GM19397 (cell line): ENCODE data around the gene ZNF775.

Source experiments
- ATAC-seq: cut with Tn5 transposase; IDR thresholded peaks from one replicate; pipeline ENCODE4 v1.9.1; 2021; ENCODE audit warnings: mild to moderate bottlenecking, moderate library complexity; ENCODE audit not compliant: unreplicated experiment

ZNF775 gene

DNA sequence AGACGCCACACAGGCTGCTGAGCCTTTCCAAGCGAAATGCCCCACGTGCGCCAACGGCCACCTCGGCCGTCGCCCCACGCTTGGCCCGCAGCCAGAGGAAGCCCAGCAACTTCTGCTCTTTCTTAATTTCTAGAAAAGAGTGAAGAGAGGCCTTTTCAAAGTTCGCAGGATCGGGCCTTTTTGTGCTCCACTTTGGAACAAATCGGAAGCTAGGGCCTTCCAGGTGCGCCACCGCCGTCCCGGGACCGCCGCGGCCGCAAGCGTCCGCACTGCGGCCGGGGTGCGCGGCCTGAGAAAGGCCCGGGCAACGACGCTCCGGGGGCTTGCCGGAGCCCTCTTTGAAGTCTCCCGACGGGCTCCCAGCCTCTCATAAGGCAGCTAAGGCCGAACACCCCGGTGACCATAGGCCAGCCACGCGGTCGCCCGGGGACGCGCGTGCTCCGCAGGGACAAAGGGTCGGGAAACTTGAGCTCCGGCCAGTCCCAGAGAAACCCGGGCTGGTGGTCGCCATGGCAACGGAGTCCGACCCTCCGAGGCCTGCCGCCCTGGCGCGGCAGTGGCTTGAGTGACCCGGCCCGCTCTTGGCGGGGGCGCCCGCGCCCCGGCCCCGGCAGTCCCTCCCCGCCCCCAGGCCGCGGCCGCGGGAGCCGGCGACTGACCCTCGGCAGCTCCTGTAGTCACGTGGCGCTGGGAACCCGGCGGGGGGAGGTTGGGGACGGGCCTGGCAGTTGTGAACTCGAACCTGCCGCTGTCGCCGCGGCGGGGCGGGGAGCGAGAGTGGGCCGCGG is 10.8 kb upstream of the ZNF775 start, which contains the start of gene REPIN1:
REPIN1 (plus strand) TSS at position 727 of the 788 bp plus-strand sequence. CDS start 890 bp downstream, outside the sequence.
- ATAC-seq = peak; percentile 62

DNA sequence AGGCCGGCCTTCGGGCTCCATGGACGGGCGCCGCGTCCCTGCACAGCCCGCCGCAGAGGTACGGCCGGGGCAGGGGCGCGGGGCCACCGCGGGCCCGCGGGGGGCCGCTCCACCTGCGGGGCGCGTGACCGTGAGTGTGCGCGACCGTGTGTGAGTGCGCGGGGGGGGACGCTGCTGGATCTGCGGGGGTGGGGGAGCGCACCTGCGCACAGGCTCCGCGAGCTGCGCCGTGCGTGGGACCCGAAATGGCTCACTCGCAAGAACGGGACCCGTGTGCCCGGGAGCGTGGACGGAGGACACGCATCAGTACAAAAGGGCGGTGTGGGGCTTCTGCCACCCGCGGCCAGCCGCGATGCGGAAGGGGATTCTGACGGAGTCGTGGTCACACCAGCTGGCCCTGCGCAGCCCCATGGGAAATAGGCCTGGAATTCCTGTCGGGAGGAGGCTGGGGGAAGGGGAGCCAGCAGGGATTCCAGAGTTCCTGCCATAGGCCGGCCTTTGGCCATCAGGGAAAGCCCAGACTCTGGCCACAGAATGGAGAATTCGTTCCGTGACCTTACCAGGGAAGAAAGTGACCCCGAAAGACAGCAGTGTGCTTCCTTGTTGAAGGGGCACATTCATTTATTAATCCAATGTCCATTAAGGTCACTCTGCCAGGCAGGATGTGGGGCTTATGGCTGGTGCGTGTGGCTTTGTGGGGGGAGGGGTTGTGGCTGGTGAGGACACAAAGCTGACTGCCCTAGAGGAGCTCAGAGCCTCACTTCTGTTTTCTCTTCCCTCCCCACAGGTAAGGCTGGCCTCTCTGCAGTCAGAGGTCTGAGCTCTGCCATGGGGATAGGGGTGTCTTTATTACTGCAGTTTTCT is 10.0 kb upstream of the ZNF775 start:
- peak; percentile 5 for ATAC-seq

DNA sequence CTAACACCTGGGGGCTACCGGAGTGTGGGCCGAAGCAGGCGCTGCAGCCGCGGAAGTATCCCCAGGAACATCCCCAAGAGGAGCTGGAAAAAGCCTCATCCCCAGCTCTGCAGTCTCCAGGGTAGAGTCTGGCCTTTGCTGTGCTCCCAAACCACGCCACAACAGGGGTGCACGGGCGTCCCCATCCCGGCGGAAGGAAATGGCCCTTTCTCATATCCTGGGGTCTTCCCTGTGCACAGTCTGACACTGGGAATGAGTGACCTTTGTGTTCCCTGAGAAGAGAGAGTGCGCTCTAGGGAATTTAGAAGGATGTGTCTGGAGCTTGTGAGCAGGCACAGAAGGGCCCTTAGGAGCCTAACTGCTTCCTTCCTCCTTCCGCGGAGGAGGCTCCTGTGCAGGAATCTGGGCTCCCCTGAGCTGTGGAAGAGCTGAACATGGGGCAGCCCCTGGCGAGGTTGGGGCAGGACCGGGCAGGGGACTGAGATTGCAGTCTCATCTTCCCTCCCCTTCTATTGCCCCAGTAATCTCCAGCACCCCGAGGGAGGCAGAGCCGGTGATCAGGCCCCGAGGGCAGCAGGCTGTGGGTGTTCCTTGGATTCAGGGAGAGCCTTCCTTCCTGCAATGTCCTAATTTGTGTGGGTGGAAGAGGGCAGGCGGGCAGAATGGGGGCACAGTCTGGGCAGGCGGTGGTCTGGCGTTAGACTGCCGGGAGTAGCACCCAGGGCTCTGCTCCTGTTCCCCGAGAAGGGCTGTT is 9.2 kb upstream of the ZNF775 start:
- ATAC-seq = no peak

DNA sequence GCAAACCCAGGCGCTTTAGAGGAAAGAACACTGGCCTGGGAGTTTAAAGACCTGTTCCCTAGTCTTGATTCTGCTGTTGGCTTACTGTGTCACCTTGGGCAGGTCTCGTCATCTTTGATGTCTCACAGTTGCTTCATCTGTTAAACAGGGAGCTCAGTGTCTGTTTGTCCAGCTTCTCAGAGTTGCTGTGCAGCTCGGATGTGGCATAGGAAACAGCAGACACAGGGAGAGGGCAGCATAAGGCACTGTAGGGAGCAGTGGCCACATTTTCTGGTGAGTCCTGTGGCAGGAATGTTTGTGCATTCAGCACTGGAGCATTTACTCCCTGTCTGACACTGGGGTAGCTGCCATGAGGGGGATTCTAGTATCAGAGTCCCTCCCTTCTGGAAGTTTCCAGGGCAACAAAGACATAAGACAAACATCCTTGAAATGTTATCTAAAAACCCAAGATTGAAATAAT is 8.5 kb upstream of the ZNF775 start:
- ATAC-seq = no peak

DNA sequence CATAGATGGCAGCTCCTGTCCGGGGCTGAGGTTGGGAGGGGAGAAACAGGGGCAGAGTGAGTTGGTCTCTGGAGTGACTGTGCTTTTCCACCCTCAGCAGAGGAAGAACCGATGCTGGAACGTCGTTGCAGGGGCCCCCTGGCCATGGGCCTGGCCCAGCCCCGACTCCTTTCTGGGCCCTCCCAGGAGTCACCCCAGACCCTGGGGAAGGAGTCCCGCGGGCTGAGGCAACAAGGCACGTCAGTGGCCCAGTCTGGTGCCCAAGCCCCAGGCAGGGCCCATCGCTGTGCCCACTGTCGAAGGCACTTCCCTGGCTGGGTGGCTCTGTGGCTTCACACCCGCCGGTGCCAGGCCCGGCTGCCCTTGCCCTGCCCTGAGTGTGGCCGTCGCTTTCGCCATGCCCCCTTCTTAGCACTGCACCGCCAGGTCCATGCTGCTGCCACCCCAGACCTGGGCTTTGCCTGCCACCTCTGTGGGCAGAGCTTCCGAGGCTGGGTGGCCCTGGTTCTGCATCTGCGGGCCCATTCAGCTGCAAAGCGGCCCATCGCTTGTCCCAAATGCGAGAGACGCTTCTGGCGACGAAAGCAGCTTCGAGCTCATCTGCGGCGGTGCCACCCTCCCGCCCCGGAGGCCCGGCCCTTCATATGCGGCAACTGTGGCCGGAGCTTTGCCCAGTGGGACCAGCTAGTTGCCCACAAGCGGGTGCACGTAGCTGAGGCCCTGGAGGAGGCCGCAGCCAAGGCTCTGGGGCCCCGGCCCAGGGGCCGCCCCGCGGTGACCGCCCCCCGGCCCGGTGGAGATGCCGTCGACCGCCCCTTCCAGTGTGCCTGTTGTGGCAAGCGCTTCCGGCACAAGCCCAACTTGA is 7.8 kb upstream of the ZNF775 start:
- ATAC-seq = no peak

DNA sequence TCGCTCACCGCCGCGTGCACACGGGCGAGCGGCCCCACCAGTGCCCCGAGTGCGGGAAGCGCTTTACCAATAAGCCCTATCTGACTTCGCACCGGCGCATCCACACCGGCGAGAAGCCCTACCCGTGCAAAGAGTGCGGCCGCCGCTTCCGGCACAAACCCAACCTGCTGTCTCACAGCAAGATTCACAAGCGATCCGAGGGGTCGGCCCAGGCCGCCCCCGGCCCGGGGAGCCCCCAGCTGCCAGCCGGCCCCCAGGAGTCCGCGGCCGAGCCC is 7.2 kb upstream of the ZNF775 start:
- no peak for ATAC-seq

DNA sequence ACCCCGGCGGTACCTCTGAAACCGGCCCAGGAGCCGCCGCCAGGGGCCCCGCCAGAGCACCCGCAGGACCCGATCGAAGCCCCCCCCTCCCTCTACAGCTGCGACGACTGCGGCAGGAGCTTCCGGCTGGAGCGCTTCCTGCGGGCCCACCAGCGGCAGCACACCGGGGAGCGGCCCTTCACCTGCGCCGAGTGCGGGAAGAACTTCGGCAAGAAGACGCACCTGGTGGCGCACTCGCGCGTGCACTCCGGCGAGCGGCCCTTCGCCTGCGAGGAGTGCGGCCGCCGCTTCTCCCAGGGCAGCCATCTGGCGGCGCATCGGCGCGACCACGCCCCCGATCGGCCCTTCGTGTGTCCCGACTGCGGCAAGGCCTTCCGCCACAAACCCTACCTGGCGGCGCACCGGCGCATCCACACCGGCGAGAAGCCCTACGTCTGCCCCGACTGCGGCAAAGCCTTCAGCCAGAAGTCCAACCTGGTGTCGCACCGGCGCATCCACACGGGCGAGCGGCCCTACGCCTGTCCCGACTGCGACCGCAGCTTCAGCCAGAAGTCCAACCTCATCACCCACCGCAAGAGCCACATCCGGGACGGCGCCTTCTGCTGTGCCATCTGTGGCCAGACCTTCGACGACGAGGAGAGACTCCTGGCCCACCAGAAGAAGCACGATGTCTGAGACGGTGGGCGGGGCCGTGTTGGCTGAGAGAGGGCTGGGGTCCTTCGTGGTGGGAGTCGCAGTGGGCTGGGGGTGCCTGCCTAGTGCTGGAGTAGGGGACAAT is 6.7 kb upstream of the ZNF775 start:
- no peak for ATAC-seq

DNA sequence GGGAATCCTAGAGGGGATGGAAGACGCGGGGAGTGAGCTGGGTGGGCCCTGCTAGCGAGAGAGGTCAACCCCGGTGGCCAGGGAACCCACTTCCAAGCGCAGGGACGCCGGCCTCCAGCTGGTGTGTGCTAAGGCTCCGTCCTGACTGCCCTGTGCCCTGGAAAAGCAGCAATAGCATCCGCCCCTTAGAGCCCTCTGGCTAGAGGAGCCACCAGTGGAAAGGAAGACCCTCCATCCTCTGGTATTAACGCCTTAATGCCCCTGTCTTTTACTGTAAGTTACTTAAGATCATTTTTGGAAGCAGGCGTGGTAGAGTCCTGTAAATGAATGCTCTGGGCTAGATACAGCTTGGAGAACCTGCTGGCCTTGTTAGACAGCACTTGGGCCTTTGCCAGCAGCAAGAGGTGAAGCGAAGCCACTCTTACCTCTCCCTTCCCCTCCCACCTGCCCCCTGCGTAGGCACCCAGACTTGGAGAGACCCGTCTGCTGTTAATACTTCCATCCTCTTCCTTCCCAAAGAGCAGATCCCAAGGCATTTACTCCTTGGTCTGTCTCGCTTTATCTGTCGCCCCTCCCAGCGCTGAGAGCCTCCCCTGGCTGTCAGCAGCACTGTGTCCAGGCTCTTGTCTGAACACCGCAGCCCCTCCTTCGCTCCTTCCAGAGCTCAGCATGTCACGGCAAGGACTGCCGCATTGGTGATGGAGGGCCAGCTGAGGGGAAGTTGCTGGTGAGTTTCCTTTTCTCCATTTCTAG is 5.9 kb upstream of the ZNF775 start:
- no peak for ATAC-seq

DNA sequence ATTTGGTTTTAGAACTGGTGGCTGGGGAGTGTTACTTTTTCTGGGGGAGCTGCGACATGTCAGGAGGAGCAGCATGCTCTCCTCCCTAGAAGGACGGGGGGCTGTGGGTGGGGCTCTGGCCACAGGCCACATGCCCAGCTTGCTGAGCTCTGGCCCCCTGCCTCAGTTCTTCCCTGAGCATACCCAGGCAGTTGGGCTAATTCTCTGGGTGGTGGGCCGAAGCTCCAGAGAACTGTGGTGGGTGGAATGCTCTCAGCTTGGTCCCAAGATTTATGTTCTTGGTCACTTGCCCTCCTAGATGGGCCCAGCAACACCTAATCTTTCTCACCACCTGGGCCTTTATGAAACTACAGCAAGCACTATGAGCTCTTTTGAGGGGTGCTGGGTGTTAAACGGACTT is 5.1 kb upstream of the ZNF775 start:
- ATAC-seq = no peak

DNA sequence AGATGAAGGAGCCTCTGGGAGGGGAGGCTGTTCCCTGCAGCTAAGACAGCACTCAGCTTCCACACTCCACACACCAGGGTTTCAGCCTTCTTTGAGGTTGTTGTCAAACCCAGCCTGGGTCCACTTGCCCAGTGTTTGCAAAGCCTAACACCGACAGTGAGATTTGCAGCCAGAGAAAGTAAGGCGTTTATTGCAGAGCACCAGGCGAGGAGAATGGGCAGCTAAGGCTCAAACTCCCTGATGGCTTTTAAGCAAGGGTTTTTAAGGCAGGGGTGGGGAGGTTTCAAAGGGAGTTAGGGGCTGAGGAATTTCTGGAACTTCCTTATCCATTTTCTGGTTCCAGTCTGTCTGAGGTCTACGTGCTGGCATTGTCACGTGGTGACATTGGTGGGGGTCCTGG is 4.7 kb upstream of the ZNF775 start:
- ATAC-seq = no peak

DNA sequence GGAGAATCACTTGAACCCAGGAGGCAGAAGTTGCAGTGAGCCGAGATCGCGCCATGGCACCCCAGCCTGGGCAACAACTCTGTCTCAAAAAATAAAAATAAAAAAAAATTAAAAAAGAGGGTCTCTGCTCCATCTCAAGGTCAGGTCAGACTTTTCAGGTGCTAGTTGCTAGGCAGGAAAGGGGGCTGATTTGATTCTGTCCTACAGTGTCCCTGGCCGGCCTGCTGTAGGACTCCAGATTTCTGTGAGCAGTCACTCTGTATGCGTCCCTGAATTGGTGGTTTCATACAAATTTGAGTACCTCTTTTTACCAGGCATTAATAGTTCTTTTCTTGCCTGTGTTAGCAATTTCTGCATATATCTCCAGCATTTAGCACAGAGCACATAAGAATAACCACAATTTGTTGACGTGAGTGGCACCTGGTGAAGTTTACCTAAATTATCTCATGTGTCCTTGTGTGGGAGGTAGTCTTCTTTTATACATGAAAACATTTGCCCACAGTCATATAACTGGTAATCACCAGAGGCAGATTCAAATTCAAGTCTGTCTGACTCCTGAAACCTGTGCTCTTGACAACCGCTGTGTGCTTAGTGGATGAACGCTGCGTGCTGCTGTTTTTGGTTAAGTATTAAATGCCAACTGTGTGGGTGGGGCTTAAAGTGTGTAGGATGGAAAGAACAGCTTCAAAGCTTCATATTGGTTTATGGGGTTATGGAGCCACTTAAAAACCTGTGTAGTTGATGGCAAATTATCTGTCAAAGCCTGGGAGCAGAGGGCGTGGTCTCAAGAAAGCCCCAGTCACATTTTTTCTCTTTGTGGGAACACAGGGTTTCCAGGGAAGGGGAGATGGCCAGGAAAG is 3.2 kb upstream of the ZNF775 start:
- no peak for ATAC-seq

DNA sequence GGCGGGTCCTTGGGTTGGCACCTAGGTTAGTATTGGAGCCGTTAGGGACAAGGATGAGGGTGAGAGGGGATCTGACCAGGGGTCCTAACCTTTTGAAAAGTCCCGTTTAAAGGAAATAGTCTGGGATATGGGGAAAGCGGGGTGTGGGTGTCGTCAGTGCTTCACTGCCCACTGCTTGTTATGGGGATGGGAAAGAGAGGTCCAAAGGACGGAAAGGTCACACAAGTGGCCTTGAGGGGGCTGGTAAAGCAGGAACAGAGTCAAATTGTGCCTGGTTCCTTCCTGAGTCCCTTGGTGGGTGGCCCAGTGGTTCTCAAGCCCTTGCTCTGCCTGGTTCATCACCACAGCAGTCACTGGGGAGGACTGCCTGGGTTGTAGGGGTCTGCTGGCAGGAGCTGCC is 2.6 kb upstream of the ZNF775 start:
- ATAC-seq = no peak

DNA sequence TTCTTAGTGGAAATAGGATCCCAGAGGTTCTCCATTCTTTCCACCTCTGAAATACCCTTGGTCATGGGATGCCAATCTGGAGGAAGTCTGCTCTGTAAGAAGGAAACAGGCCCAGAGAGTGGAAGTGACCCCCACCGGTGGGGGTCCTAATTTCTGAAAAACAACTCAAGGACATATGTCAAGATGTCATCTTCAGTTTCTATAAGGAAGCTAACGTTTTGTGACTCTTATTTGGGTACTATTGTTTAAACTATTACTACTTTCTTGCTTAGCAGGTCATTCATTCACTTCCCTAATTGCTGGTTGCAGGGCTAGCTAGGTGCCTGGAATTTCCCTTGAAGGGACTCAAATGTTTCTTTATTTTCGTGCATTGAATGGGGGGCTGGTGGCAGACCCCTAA is 1.9 kb upstream of the ZNF775 start:
- ATAC-seq = no peak

DNA sequence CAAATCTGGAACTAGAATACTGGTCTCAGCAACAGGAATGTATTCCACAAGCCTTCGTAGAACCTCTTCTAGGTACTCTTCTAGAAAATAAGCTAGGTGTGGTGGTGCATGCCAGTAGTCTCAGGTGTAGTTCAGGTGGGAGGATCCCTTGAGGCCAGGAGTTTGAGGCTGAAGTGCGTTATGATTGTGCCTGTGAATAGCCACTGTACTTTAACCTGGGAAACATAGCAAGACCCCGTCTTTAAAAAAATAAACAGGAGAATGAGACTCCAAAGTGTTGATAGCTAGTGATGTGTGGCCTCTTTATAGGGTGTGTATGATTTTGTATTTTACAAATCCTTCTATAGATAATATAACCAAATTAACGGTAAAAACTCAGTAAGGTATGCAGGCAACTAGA is 1.5 kb upstream of the ZNF775 start:
- ATAC-seq = no peak

DNA sequence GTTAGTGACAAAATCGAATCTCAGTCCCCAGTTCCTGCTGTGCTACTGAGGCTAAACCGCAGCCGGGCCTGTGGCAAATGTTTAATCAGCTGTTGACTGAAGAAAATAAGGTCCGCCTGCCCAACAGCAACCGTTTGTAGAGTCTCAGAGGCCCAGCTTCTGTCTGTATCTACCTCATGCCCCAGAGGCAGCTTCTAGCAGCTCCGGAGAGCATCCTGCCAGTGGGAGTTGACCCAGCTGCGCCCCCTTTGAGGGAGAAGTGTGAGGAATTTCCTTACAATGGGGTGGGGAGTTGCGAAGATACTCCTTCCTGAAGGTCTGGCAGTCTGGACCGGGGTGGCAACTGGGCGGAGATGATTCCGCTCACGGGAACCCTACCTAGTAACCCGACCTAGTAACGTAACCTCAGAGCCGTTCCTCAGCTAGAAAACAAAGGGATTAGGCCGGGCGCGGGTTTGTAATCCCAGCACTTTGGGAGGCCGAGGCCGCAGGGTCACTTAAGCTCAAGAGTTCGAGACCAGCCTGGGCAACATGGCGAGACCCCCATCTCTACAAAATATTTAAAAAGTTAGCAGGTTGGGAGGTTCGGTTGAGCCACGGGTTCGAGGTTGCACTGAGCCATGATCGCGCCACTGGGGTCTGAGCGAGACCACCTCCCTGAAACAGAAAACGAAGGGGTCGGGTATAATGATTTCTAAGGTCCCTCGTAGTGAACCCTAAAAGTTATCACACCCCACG is 846 bp upstream of the ZNF775 start:
- ATAC-seq = no peak

DNA sequence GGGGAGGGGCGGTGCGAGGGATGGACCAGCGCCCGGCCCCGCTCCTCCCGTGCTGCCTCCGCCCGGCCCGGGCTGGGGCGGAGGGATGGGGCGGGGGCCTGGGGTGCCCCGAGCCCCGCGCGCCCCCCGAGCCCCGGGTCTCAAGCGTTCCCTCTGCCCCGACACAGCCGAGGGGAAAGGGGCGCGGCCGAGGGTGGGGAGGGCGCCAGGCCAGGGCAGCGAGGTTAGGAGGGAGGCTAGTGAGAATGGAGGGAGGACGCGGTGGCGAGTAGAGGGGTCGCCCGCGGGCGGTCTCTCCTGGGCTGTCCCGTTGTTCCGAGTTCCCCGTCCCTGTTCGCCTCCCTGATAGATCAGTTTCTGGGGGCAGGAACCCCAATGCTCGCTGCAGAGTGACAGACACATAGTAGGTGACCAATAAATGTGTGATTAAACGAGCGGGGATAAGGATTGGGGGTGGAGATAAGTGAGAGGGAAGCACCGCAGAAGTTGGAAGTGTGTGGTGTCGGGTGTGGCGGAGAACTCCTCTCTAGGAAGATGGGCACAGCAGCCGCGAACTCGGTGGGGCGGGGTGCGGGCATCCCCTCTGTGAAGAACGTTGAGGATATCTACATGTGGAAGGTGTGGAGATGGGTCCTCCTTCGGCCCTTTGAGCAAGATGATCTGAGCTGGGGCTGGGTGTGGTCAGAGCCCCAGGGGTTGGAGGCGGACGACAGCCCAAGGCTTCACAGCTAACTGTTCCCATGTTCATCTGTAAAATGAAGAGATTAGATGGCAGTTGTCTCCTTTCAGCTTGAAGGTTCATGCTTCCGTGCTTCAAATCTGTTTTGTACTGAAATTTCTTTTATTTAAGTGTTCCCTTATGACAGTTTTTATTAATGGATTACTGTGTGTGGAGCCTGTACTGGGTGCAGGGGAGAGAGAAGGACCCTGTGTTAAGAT is 580 bp downstream of the ZNF775 start:
- no peak for ATAC-seq
